HL-60 (cell line): ENCODE measurements around the gene CFAP61.

Experiments
- POLR2AphosphoS5 ChIP-seq: IDR thresholded peaks from 2 replicates; pipeline ENCODE4 v1.6.1; 2012; ENCODE audit warnings: low read depth
- TF ChIP-seq, protein P1 (sequence below): IDR thresholded peaks from one replicate; pipeline ENCODE4 v1.5.1; 2011; ENCODE audit warnings: low read length, control low read depth, inconsistent platforms; ENCODE audit not compliant: insufficient read depth

DNA sequence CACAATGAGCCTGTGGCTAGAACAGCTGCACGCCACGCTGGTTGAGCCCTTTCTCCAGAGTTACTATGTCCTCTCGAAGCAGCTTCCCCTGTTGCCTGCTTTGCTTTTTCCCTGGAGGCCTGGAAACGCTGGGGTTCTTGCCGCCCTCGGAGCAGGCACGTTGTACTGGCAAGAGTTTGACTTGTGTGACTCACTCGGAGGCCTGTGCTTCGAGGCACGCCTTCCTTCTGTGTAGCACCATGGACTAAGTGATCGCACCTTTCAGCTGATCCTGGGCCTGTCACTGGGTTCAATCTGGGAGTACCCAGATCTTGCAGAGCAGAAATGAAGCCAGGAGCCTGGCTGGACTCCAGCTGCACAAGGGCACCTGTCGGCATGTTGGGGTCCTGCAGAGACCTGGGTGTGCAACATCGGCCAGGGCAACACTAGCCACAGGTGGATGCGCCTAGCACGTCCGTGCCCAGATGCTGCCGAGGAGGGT lies 320.8 kb downstream of the CFAP61 start:
- TF ChIP-seq POLR2AphosphoS5: no peak
- TF ChIP-seq, protein P1, sequence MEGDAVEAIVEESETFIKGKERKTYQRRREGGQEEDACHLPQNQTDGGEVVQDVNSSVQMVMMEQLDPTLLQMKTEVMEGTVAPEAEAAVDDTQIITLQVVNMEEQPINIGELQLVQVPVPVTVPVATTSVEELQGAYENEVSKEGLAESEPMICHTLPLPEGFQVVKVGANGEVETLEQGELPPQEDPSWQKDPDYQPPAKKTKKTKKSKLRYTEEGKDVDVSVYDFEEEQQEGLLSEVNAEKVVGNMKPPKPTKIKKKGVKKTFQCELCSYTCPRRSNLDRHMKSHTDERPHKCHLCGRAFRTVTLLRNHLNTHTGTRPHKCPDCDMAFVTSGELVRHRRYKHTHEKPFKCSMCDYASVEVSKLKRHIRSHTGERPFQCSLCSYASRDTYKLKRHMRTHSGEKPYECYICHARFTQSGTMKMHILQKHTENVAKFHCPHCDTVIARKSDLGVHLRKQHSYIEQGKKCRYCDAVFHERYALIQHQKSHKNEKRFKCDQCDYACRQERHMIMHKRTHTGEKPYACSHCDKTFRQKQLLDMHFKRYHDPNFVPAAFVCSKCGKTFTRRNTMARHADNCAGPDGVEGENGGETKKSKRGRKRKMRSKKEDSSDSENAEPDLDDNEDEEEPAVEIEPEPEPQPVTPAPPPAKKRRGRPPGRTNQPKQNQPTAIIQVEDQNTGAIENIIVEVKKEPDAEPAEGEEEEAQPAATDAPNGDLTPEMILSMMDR: no peak
